Naive thymus-derived CD8-positive, alpha-beta T cell (primary cell): Measurements from ENCODE around the gene IDE. TPM values are rescaled to one million over a fixed set of nuclear protein-coding genes. Genes with fewer than 3 reads are reported as not detected.
"Not testable (repeated sequence)": the region's sequence is repeated elsewhere in the genome, so short reads cannot be mapped to it uniquely, and the experiment has no call there.

Source experiments
- ATAC-seq, 2 donors: fragments of 150-1000 bp; cut with Tn5 transposase in 1 of 2; sonication (Bioruptor Pico), chemical (Tn5 transposase) in 1 of 2; 1 replicate in 1 of 2; 2 replicates in 1 of 2; pipeline ENCODE4 v1.10.0; 2021; ENCODE audit warnings: mild to moderate bottlenecking in 2 of 2, moderate library complexity in 2 of 2
- POLR2A ChIA-PET: fragments of 350-600 bp; sonication (Branson Sonifier 250); formaldehyde crosslinking; loops from one replicate; lab custom pipeline; 2021; ENCODE audit warnings: antibody characterized with exemption; lab: Charles Lee
- DNase-seq, 10 donors: peaks; one replicate each; pipeline versions ENCODE4 v3.0.0 to v3.0.0-alpha.2; 2020 to 2022
- H3K27ac Mint-ChIP-seq, 10 donors: one replicate each; pipeline ENCODE4 v1.8.0; 2020 to 2022; ENCODE audit warnings: mild to moderate bottlenecking in 10 of 10, mixed read lengths in 10 of 10, moderate library complexity in 4 of 10, inconsistent platforms in 1 of 10
- H3K27me3 Mint-ChIP-seq, 5 donors: one replicate each; pipeline ENCODE4 v1.8.0; 2021 to 2022; ENCODE audit warnings: mixed read lengths in 5 of 5
- H3K36me3 Mint-ChIP-seq, 3 donors: one replicate each; pipeline ENCODE4 v1.8.0; 2020 to 2022; ENCODE audit warnings: mixed read lengths in 3 of 3, mild to moderate bottlenecking in 2 of 3, inconsistent platforms in 1 of 3
- H3K4me1 Mint-ChIP-seq, 4 donors: one replicate each; pipeline ENCODE4 v1.8.0; 2021 to 2022; ENCODE audit warnings: mixed read lengths in 4 of 4
- H3K4me3 Mint-ChIP-seq, 10 donors: one replicate each; pipeline ENCODE4 v1.8.0; 2020 to 2022; ENCODE audit warnings: mild to moderate bottlenecking in 10 of 10, mixed read lengths in 10 of 10, moderate library complexity in 6 of 10, inconsistent platforms in 1 of 10
- H3K9me3 Mint-ChIP-seq, 9 donors: one replicate each; pipeline ENCODE4 v1.8.0; 2020 to 2022; ENCODE audit warnings: mixed read lengths in 9 of 9, mild to moderate bottlenecking in 3 of 9, inconsistent platforms in 1 of 9, moderate library complexity in 1 of 9
- polyA plus RNA-seq, 3 donors: library from polyadenylated mRNA; unstranded; fragments of 300-500 nt; fragmentation: Illumina TruSeq; gene quantifications; one replicate each; pipeline ENCODE4 v1.2.3, GENCODE V29; 2021
- total RNA-seq, 8 experiments: library from RNA in 2 of 8; stranded (reverse) in 2 of 8; gene quantifications; one replicate each; pipeline ENCODE4 v1.2.3 and lab custom pipeline; 2021 to 2026

The IDE gene
- total and polyA plus RNA-seq, 5 experiments from 2014 or later, result 7.3 to 29.0 (median 11.2) TPM

- Mint-ChIP-seq H3K9me3 (no peaks in the 10 kb centered on the region), H3K36me3 (no peaks in the 10 kb centered on the region), H3K27ac (no peak overlapping the region), H3K4me3 (no peak overlapping the region), H3K27me3 (peaks cover 0 to 9% (median 5%) of the 10 kb centered on the region in 5 donors), H3K4me1 (no peaks in the 10 kb centered on the region)
- DNase-seq, result no peak
- POLR2A ChIA-PET, result no interaction called here
- ATAC-seq, result no peak
Measured at GRCh38 chr10:92407305-92408016, 166.4 kb downstream of the IDE start.

- POLR2A ChIA-PET, result no interaction called here
- Mint-ChIP-seq H3K36me3 (no peaks in the 10 kb centered on the region), H3K4me1 (no peaks in the 10 kb centered on the region), H3K4me3 (no peak overlapping the region), H3K27ac (no peak overlapping the region), H3K27me3 (peaks cover 0 to 9% (median 2%) of the 10 kb centered on the region in 5 donors), H3K9me3 (peaks cover 0 to under 1% (median 0%) of the 10 kb centered on the region in 9 donors)
- ATAC-seq (no peak), DNase-seq (no peak)
Measured at GRCh38 chr10:92405419-92405924, 168.4 kb downstream of the IDE start.

DNA sequence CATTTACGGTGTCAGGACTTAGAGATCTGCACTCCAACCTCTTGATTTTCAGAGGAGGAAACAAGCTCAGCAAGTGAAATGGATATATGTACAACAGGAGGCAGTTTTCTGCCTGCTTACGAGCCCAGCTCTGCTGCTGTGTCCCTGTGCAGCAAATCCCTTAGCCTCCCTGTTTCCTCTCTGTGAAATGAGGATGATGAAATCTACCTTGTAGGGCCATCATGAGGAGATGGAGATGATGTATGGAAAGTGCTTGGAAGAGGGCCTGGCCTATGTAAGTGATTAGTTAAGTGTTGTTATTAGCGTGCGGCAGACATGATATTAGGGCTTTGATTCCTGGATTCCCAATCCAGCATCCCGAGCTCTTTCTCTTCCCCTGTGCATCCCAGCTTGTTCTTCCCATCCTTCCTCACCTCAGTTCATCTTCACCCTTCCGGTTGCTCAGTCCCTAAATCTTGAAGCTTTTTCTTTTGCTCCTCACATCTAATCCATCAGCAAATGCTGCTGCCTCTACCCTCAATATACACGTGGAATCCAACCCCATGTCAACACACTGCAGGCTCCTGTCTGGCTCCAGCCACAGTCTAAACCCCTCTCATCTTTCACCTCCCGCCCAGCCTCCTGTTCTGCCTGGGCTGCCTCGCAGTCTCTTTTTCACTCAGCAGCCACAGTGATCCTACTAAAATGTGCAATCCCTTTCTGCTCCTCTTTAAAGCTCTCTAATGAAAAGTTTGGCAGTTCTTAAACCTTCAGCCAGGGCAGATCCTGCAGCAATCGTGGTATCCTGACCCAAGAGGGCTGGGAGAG is 169.1 kb downstream of the IDE start:
- POLR2A ChIA-PET, result no interaction called here
- no peak for ATAC-seq
- H3K36me3 Mint-ChIP-seq, result no peaks in the 10 kb centered on the region
- no peak overlapping the region for H3K27ac Mint-ChIP-seq
- H3K9me3 Mint-ChIP-seq, result peaks cover 0 to 2% (median 0%) of the 10 kb centered on the region in 9 donors
- H3K4me1 Mint-ChIP-seq, result no peaks in the 10 kb centered on the region
- H3K27me3 Mint-ChIP-seq, result peaks cover 0 to 9% (median 2%) of the 10 kb centered on the region in 5 donors
- no peak overlapping the region for H3K4me3 Mint-ChIP-seq
- no peak for DNase-seq

- H3K36me3 Mint-ChIP-seq, POLR2A ChIA-PET, H3K4me3 Mint-ChIP-seq, H3K4me1 Mint-ChIP-seq, DNase-seq, ATAC-seq, H3K27me3 Mint-ChIP-seq, H3K27ac Mint-ChIP-seq: not testable (repeated sequence)
- peaks cover 0 to 15% (median 6%) of the 10 kb centered on the region in 9 donors for H3K9me3 Mint-ChIP-seq
Measured at GRCh38 chr10:92402234-92402633, 171.7 kb downstream of the IDE start.

Other genes starting within 250 kb of the IDE start
- under 1 TPM; 0.55 to 0.96 TPM for gene KIF11, start 19.0 kb upstream of the IDE start, total RNA-seq
- gene KIF11, start 19.0 kb upstream of the IDE start, polyA plus RNA-seq, result under 1 TPM; 0.20 to 0.72 (median 0.42) TPM
- gene HHEX, start 115.9 kb upstream of the IDE start, total RNA-seq, result 1 to 10 TPM; 3.2 to 3.9 TPM
- gene HHEX, start 115.9 kb upstream of the IDE start, polyA plus RNA-seq, result under 1 TPM; 0.09 to 0.45 (median 0.09) TPM